Measurements from ENCODE around the gene UPP2. TPM values are rescaled to one million over a fixed set of nuclear protein-coding genes. Genes with fewer than 3 reads are reported as not detected.

Gene UPP2
- total RNA-seq, 2 experiments from 2014 or later: not detected

GRCh38 chr2:158120664-158121641 lies 19.3 kb downstream of the UPP2 start:
- H3K27me3 Mint-ChIP-seq: peaks cover 3% of the 10 kb centered on the region
- POLR2A ChIA-PET: no interaction called here
- no peaks in the 10 kb centered on the region for H3K36me3 Mint-ChIP-seq

DNA sequence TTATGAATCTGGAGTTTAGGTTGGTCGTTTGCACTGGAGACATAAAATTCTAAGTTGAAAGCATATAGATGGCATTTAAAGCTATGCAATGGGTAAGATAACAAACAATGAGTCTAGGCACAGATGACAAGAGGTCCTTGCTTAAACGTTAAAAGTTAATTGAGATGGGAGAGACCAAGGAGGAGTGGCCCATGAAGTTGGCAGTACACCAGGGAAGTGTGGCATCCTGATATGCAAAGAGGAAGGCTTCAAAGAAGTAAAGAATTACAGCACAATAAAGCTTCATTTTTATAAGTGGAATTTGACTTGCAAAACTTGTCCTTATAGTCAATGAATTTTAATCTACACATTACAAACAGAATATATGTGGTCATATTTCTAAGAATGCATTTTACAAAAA lies 23.2 kb downstream of the UPP2 start:
- no peak overlapping the region for H3K27ac Mint-ChIP-seq
- H3K27me3 Mint-ChIP-seq: peaks cover 3% of the 10 kb centered on the region
- ATAC-seq (ENCODE audit: low read depth) (no peak), DNase-seq (no peak)
- no peaks in the 10 kb centered on the region for H3K9me3 Mint-ChIP-seq
- POLR2A ChIA-PET: no interaction called here
- H3K36me3 Mint-ChIP-seq: no peaks in the 10 kb centered on the region
- no peak overlapping the region for H3K4me3 Mint-ChIP-seq
- H3K4me1 Mint-ChIP-seq: no peaks in the 10 kb centered on the region

More at GRCh38 chr2:158120664-158121641, 19.3 kb downstream of the UPP2 start:
- no peak for ATAC-seq (ENCODE audit: low read depth)
- no peaks in the 10 kb centered on the region for H3K9me3 Mint-ChIP-seq
- H3K27ac Mint-ChIP-seq: no peak overlapping the region
- no peak overlapping the region for H3K4me3 Mint-ChIP-seq
- no peaks in the 10 kb centered on the region for H3K4me1 Mint-ChIP-seq
- DNase-seq: no peak

- Mint-ChIP-seq H3K4me3 (no peak overlapping the region), H3K27ac (no peak overlapping the region), H3K36me3 (no peaks in the 10 kb centered on the region), H3K4me1 (no peaks in the 10 kb centered on the region), H3K27me3 (no peaks in the 10 kb centered on the region), H3K9me3 (no peaks in the 10 kb centered on the region)
- no peak for ATAC-seq (ENCODE audit: low read depth)
- POLR2A ChIA-PET: no interaction called here
- DNase-seq: no peak
Measured at GRCh38 chr2:158125756-158126498, 24.3 kb downstream of the UPP2 start.

- H3K4me3 Mint-ChIP-seq: no peak overlapping the region
- no peak for ATAC-seq (ENCODE audit: low read depth)
- H3K36me3 Mint-ChIP-seq: no peaks in the 10 kb centered on the region
Measured at GRCh38 chr2:158127380-158127804, 25.7 kb downstream of the UPP2 start.

DNA sequence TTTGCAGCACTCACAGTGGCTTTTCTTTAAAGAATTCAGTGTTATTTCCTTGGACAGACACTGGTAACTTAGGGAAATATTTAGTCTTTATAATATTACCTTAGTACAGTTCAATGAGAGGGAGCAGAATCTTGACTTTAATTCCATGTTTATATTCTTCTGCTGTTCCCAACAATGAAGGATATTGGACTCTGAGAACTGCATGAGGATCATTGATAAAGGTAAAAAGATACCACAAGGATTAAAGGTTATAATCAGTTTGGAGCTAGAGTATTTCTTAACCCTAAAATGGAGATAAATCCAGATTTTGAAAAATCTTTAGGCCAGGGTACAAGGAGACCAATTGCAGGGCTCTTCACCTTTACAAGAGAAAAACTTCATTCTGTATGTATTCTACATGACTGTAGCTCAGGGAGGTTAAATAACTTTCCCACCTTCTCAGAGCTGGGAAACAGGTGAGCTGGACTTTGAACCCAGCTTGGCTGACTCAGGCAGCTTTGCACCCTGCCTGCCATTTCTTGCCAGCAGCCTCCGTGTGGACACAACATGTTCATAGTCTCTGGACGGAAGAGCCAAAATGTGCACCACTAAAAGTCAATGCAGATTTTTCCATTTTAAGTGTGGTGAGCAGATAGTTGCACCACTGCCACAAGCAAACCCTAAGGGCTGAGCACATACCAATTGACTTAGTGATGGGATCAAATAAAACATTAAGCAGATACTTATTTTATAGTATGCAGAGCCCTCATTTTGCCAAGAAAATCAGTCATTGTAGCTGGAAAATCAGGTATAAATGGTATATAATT lies 26.7 kb downstream of the UPP2 start:
- H3K4me3 Mint-ChIP-seq: no peak overlapping the region
- peaks cover 3% of the 10 kb centered on the region for H3K27me3 Mint-ChIP-seq
- ATAC-seq (ENCODE audit: low read depth) (no peak), DNase-seq (no peak)
- H3K9me3 Mint-ChIP-seq: no peaks in the 10 kb centered on the region
- no peak overlapping the region for H3K27ac Mint-ChIP-seq
- H3K36me3 Mint-ChIP-seq: no peaks in the 10 kb centered on the region
- POLR2A ChIA-PET: no interaction called here
- H3K4me1 Mint-ChIP-seq: no peaks in the 10 kb centered on the region

More at GRCh38 chr2:158127380-158127804, 25.7 kb downstream of the UPP2 start:
- DNase-seq: no peak
- POLR2A ChIA-PET: no interaction called here
- no peaks in the 10 kb centered on the region for H3K4me1 Mint-ChIP-seq
- no peak overlapping the region for H3K27ac Mint-ChIP-seq
- peaks cover 2% of the 10 kb centered on the region for H3K27me3 Mint-ChIP-seq
- no peaks in the 10 kb centered on the region for H3K9me3 Mint-ChIP-seq

DNA sequence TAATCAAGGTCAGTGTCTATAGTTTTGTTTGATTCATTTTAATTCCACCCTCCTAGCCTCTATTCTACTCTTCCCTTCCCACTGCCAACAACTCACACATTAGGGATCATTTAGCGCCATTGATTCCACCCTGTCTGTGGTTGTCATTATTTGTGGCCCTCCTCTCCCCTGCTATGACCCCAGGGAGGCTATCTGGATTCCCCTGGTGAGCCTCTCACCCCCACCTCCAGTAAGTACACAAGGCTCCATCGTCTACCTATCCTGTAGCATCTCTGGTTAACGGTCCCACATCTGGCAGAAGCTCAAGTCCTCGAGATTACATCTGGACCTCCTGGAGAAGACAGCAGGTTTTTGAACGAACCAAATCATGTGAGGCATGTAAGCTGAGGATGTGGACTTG lies 27.4 kb downstream of the UPP2 start:
- no peaks in the 10 kb centered on the region for H3K4me1 Mint-ChIP-seq
- ATAC-seq (ENCODE audit: low read depth): no peak
- no peak overlapping the region for H3K27ac Mint-ChIP-seq
- POLR2A ChIA-PET: no interaction called here
- H3K4me3 Mint-ChIP-seq: no peak overlapping the region
- DNase-seq: no peak
- peaks cover 3% of the 10 kb centered on the region for H3K27me3 Mint-ChIP-seq
- H3K36me3 Mint-ChIP-seq: no peaks in the 10 kb centered on the region
- no peaks in the 10 kb centered on the region for H3K9me3 Mint-ChIP-seq

DNA sequence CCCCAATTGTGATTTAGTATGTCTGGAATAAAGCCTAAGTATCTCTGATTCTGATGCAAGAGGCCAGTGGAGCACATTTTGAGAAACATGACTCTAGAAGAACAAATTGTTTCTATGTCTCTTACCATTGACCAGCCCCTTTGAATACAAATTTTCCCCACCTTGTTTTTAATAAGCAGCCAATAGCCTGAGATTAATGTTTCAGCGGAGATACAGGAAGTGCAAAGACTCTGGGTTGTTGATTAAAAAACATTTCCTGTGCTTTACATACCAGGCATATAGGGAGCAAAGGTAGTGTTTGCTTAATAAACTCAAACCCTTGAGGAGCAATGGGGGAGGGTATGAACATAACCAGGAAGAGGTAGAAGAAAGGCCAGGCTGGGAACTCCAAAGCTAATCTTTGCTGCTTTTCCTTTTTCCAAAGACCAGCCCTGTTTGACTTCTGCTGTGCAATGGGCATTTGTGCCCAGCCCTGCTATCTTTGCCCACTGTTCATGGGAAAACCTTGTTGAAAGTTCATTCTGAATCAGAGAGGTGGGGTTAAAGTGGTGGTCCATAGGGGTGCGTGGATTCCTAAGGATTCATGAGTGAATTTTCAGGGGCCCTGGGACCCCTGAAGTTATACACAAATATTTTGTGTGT lies 29.3 kb downstream of the UPP2 start:
- Mint-ChIP-seq H3K27ac (no peak overlapping the region), H3K4me3 (no peak overlapping the region), H3K36me3 (no peaks in the 10 kb centered on the region), H3K27me3 (peaks cover 3% of the 10 kb centered on the region), H3K4me1 (no peaks in the 10 kb centered on the region), H3K9me3 (no peaks in the 10 kb centered on the region)
- POLR2A ChIA-PET: no interaction called here
- ATAC-seq (ENCODE audit: low read depth) (no peak), DNase-seq (no peak)

DNA sequence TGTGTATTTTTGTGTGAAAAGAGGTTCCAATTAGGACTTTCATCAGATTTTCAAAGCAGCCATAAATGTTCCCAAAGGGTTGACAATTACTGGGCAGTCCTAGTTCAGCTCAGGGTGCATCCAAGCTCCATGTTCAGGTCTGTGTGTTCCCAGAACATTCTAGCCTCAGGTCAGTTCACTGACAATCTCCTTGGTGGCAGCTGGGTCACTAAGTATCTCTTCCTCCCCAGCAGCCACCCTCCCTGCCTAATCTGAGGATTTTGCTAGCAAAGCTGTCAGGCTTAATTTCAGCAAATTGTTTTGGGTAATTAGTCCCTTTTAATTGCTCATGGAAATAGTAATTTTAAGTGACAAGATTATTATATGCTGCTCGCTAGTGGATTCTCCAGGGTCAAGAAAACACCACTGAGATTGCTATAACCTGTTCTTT lies 29.8 kb downstream of the UPP2 start:
- Mint-ChIP-seq H3K4me3 (no peak overlapping the region), H3K27ac (no peak overlapping the region), H3K4me1 (no peaks in the 10 kb centered on the region), H3K9me3 (no peaks in the 10 kb centered on the region), H3K27me3 (peaks cover 3% of the 10 kb centered on the region), H3K36me3 (no peaks in the 10 kb centered on the region)
- POLR2A ChIA-PET: no interaction called here
- ATAC-seq (ENCODE audit: low read depth) (no peak), DNase-seq (no peak)

DNA sequence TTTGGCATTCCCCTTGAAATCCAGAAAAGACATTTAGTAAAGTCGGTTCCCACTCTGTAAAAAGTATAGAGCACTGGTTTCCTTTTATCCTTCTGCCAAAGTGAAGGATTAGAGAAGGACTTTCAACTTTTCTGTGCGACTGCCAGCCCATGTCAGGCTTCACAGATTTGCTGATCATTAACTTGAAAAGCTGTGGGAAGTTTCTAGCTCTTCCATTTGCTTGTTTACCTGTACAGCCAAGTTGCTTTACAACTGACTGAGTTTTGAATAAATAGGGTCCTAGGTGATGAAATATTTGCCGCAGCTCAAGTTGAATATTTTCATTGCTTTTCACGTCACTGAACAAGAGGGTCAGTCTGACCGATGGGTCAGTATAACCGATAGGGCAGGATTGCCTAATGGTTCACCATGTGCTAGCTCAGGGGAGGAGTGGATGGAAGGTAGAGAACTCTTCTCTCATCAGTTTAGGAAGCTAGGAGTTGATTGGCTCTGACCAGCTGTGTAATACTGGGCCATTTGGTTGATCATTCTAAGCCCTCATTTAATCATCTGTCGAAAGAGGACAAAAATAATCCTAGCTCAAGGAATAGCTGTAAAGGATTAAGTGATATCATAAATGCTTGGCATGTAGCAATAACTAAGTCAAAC lies 30.4 kb downstream of the UPP2 start:
- no peak for ATAC-seq (ENCODE audit: low read depth)
- Mint-ChIP-seq H3K27me3 (peaks cover 3% of the 10 kb centered on the region), H3K27ac (no peak overlapping the region), H3K4me1 (no peaks in the 10 kb centered on the region), H3K9me3 (no peaks in the 10 kb centered on the region), H3K4me3 (no peak overlapping the region), H3K36me3 (no peaks in the 10 kb centered on the region)
- DNase-seq: no peak
- POLR2A ChIA-PET: no interaction called here

DNA sequence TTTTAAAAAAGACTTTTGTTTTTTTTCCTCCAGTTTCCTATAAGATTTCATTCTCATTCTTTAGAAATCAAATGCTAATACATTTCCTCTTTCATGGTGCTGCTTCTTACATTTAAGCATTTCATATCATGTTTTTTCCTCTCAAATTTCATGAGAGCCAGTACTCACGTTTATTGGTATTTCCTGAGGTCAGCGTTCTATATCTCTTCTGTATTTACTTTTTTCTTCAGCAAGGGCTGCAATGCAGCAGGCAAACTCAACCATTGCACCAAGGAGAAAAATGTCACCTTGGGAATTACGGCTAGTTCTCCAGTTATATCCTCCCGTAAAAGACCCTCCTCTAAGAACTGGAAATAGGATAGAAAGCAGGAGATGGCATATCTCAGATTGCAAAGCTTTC lies 32.4 kb downstream of the UPP2 start:
- peaks cover 3% of the 10 kb centered on the region for H3K27me3 Mint-ChIP-seq
- ATAC-seq (ENCODE audit: low read depth) (no peak), DNase-seq (no peak)
- H3K4me3 Mint-ChIP-seq: no peak overlapping the region
- H3K9me3 Mint-ChIP-seq: no peaks in the 10 kb centered on the region
- no peaks in the 10 kb centered on the region for H3K4me1 Mint-ChIP-seq
- POLR2A ChIA-PET: no interaction called here
- H3K27ac Mint-ChIP-seq: no peak overlapping the region
- H3K36me3 Mint-ChIP-seq: no peaks in the 10 kb centered on the region

DNA sequence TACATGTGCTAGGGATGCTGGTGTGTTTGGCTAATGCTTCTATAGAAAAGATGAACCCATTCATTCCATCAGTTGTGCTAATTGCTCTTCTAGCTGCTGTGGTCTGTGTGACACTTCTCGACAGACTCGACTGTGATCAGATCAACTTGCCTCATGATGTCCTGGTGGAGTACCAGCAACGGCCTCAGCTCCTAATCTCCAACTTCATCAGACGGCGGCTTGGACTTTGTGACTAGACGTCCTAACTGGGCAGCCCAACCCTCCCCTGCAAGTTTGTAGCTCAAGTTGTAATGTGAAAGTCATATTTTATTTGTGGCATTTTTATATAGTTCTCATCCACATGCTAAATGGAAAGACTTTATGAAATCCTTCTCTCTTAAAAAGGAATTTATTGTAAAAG lies 33.0 kb downstream of the UPP2 start:
- DNase-seq: no peak

GRCh38 chr2:158135096-158135495 lies 33.4 kb downstream of the UPP2 start:
- Mint-ChIP-seq H3K4me3 (no peak overlapping the region), H3K9me3 (no peaks in the 10 kb centered on the region), H3K27ac (no peak overlapping the region), H3K36me3 (no peaks in the 10 kb centered on the region), H3K4me1 (no peaks in the 10 kb centered on the region), H3K27me3 (peaks cover 3% of the 10 kb centered on the region)
- POLR2A ChIA-PET: no interaction called here
- DNase-seq (no peak), ATAC-seq (ENCODE audit: low read depth) (no peak)

More for the DNA sequence above, 33.0 kb downstream of the UPP2 start:
- H3K27me3 Mint-ChIP-seq: peaks cover 3% of the 10 kb centered on the region
- H3K9me3 Mint-ChIP-seq: no peaks in the 10 kb centered on the region
- no peak for ATAC-seq (ENCODE audit: low read depth)
- no peak overlapping the region for H3K27ac Mint-ChIP-seq
- H3K36me3 Mint-ChIP-seq: no peaks in the 10 kb centered on the region
- H3K4me1 Mint-ChIP-seq: no peaks in the 10 kb centered on the region
- POLR2A ChIA-PET: no interaction called here
- H3K4me3 Mint-ChIP-seq: no peak overlapping the region

Data from activated naive CD8-positive, alpha-beta T cell treated with anti-CD3 and anti-CD28 coated beads, Interleukin-2, amount 10 ng/mL, durations not matched to agents 7 days and 5 days (primary cell).